Activated CD4-positive, alpha-beta T cell treated with anti-CD3 and anti-CD28 coated beads, Interleukin-2, amount 50 U/mL, for 24 hours (primary cell): ENCODE results near the gene THSD1.

Source experiments
- DNase-seq, 2 donors: peaks; one replicate each; pipeline ENCODE4 v3.0.0-alpha.2; 2020; ENCODE audit warnings: low read depth in 1 of 2, low spot score in 1 of 2

Gene THSD1

GRCh38 chr13:52405767-52406494, at the start of gene THSD1:
THSD1 (minus strand) TSS chr13:52406172; CDS start chr13:52402600, 3,572 bp downstream.
- no peak for DNase-seq

- DNase-seq = peak; percentile 66 to 69
These were observed 49.7 kb upstream of the THSD1 start for GRCh38 chr13:52455677-52456041.

- DNase-seq = peak; percentile 86 to 88
These were observed 49.1 kb upstream of the THSD1 start, which contains the start of gene CKAP2 for GRCh38 chr13:52454820-52455676. CKAP2 (plus strand) TSS chr13:52455478; CDS start chr13:52455557, 79 bp downstream.

- DNase-seq = no peak
These were observed 48.5 kb upstream of the THSD1 start for GRCh38 chr13:52454459-52454819.

- DNase-seq = no peak
These were observed 46.5 kb upstream of the THSD1 start for GRCh38 chr13:52452470-52452869.

- DNase-seq = no peak
These were observed 45.3 kb upstream of the THSD1 start for GRCh38 chr13:52451135-52451804.

- DNase-seq = no peak
These were observed 44.8 kb upstream of the THSD1 start for GRCh38 chr13:52450793-52451116.

GRCh38 chr13:52450012-52450792, 44.2 kb upstream of the THSD1 start, which contains the start of gene VPS36:
VPS36 (minus strand) TSS chr13:52450634; CDS start chr13:52450594, 40 bp downstream.
- peak; percentile 88 to 94 for DNase-seq

- no peak for DNase-seq
These were observed 43.5 kb upstream of the THSD1 start for GRCh38 chr13:52449331-52450011.

- no peak for DNase-seq
These were observed 42.0 kb upstream of the THSD1 start for GRCh38 chr13:52447815-52448552.

GRCh38 chr13:52447354-52447753, 41.4 kb upstream of the THSD1 start:
- DNase-seq = no peak

- no peak for DNase-seq
These were observed 40.3 kb upstream of the THSD1 start for GRCh38 chr13:52446265-52446664.

GRCh38 chr13:52432456-52432855, 26.5 kb upstream of the THSD1 start:
- no peak for DNase-seq

- DNase-seq = no peak
These were observed 22.3 kb upstream of the THSD1 start for GRCh38 chr13:52428295-52428694.

GRCh38 chr13:52421216-52421615, 15.2 kb upstream of the THSD1 start:
- no peak for DNase-seq

- DNase-seq = no peak
These were observed 13.1 kb upstream of the THSD1 start for GRCh38 chr13:52419080-52419479.

- DNase-seq = no peak
These were observed 9.0 kb upstream of the THSD1 start for GRCh38 chr13:52414963-52415362.

GRCh38 chr13:52414051-52414450, 8.1 kb upstream of the THSD1 start:
- DNase-seq = no peak

- DNase-seq = no peak
These were observed 6.2 kb upstream of the THSD1 start for GRCh38 chr13:52412128-52412527.

- no peak for DNase-seq
These were observed 5.7 kb upstream of the THSD1 start for GRCh38 chr13:52411629-52412028.
